AG08395 (cell line): ENCODE results near the gene CACNA1D.
"Not testable (repeated sequence)": the region's sequence is repeated elsewhere in the genome, so short reads cannot be mapped to it uniquely, and the experiment has no call there.

Experiments used
- DNase-seq: peaks from one replicate; pipeline ENCODE4 v3.0.0; 2012; ENCODE audit warnings: mixed read lengths, low spot score

CACNA1D gene

DNA sequence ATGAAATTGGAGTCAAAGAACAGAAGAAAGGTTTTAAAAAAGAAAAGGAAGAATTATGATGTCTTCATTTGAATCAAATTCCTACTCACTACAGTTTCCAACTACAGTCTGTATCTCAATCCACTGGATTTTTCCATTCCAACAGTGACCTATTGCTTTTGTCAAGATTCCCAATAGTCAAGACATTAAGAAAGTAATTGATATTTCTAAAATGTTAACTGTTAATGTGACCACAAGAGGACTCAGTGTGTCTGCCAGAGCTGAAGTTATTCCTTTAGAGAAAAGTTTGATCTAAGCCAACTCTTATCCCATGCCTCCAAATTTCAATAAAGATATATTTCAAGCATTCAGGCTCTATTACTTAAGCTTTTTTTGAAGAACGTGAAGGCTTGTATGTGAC, 163.2 kb downstream of the CACNA1D start:
- DNase-seq, result no peak

DNA sequence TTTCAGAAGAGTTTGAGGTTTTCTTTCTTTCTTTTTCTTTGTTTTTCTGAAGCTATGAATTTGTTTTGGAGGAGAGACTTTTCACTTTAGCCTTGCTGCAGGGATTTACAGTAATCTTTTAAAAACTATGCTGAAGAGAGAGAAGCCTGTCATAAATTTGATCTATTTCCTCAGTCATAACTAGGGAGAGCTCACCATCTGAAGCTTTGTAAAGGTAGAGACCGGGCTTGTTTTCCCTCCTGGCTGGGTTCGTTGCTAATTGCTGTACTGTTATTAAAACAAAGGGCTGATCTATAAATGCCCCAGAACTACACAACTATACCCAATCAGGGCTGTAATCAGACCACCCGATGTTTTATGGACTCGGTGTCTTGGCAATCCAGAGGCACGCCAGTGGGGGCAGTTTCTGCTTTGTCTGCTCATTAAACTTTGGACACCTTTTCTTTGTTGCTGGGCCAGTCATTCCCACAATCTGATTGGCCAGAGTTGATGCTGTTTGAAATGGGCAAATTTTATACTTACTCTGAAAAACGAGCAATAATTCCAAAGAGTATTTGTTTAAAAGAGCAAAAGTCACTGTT, 164.3 kb downstream of the CACNA1D start:
- no peak for DNase-seq

DNA sequence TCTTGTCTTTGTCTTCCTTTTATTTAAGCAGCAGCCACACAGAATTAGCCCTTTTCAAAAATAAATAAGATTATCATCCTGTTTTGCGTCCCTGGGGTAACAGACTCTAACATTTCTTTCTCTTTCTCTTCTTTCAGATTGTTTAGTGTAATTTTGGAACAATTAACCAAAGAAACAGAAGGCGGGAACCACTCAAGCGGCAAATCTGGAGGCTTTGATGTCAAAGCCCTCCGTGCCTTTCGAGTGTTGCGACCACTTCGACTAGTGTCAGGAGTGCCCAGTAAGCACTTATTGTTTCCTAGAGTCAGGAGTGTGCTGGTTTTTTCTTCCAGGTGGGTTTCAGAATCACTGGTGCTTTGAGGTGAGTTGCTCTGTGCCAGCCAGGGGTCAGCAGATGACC, 165.6 kb downstream of the CACNA1D start:
- DNase-seq, result no peak

DNA sequence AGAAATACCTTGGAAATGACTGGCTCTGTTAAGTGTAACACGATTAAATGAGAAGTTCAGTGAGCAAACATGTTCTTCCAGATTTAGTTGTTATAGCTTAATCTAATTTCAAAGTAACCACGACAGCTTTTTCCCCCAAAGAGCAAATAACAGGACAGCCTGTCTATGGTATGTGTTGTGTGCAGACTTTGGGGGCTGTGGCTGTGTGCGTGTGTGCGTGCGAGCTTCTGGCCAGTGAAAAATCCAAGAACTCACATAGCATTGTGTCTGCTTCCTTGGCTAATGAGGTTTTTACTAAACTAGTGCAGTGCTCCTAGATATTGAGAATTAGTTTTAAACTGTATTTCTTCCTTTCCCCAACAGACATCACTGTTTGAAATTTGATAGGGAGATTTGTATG, 167.1 kb downstream of the CACNA1D start:
- no peak for DNase-seq

DNA sequence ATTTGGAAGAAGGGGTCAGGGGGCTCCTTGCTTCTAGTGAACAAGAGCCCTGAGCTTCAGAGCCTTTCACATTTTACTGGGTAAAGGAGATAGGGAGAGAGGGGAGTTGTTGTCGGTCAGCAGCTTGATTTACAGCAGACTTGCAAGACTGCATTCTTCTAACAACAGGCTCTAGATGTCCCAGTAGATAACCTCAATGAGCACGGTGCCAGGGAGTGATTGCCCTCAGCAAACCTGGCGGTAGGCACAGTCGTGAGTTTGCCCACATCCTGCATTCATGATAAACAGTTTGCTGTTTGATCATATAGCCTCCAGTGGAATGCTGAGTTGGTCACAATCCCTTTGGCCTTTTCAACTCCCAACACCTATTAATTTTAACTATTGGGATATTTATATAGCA, 170.4 kb downstream of the CACNA1D start:
- not testable (repeated sequence) for DNase-seq

DNA sequence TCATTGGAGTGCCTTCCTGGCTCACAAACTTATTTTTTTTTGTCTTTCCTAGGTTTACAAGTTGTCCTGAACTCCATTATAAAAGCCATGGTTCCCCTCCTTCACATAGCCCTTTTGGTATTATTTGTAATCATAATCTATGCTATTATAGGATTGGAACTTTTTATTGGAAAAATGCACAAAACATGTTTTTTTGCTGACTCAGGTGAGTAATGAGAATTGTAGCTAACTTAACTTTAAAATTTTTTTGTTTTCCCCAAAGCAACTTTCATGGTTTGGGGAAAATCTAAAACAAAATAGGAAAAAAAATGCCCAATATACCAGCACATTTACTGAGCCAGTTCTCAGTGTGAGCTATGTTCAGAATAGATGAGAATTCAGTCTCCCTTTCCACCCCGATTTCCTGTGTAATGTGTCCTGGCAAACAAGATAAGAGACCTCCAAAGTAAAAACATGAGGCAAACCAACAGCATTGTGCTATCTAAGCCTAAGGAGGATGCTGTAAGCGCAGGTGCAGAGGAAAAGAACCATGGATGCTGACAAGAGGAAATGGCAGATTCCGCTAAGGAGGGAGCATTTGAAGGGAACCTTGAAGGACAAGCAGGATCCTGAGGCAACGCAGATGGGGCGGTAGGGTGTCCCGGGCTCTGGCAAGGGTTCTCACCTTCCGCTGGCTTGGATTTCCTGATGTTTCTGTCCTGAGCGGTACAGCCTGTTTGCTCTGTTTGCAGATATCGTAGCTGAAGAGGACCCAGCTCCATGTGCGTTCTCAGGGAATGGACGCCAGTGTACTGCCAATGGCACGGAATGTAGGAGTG, 171.4 kb downstream of the CACNA1D start:
- DNase-seq, result no peak

DNA sequence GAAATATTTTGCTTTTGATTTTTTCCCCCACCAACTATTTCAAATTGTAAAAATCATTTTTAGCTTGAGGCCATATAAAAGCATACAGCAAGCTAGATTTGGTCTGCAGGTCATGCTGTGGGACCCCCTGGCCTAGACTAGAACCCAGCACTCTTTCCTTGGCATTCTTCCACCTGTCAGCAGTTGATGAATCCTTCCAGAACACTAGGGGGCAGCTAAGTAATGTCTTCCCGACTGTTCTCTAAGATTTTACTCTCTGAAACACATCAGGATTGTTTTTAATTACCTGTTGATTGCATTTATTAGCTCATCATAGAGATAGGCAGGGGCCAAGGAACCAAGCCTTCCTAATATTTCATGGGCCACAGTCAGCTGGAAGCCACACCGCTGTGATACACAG, 174.5 kb downstream of the CACNA1D start:
- DNase-seq, result peak; percentile 21

DNA sequence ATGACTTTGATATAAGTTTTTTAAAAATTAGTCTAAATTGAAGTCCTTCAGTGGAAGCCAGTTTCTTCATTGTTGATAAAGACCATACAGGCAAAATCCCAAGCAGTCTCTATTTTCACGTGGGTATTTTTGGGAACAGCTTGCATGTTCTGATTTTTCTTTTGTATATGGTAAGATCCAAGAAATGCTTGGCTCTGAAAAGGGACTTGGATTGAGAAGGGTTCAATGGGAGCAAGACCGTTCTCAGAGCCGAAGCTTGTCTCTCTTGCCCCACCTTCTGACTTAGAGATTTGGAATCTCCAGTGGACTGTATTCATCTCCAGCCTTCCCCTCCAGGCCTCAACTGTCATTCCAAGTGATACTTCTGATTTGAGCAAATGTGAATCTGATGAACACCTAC, 176.3 kb downstream of the CACNA1D start:
- DNase-seq, result no peak

DNA sequence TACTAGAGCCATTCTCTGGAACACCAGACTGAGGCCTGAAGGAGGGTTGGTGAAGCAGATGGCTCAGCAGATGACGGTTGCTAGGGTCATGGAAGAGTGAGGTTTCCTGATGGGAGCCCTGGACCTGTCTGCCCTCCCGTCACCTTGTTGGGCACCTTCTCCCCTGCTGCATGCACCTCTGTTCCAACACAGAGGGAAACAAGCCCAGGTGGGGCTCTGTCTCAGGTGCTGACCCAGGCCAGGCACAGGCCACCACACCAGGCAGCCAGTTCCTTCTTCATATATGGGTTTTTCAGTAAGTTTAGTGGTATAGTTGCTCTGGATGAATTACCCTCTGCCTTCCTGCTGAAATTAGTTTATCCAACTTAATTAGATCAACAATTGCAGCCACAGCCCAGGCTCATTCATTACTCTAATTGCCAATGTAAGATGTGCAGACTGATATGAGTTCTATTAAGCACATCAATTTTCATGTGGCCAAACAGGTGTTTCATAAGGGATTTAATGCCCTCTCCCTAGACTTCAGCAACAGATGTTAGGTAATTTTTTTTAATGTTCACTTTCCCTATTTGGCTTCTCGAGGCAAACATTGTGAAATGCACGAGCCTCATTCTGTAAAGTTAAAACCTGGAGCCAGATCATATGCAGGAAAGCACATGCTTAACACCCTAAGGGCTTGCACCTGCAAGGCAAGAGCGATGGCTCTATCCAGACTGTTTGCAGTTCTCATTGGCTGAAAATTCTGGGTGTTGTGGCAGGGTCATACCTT, 177.0 kb downstream of the CACNA1D start:
- DNase-seq, result no peak

DNA sequence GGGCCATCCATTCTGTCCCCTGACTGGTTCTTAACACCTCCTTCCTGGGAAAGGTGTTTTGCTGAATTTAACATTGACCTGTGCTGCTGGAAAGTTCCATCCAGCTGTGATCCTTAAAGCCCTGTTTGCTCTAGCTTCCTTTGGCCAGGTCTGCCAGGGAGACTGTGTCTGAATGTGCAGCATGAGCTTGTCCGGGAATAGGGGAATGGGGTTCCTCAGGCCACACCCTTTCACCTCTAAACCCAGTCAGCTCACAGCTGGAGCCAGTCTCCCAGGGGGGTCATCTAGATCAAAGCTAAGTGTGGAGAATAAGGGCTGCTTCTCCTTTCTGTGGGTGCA, 177.5 kb downstream of the CACNA1D start:
- no peak for DNase-seq

DNA sequence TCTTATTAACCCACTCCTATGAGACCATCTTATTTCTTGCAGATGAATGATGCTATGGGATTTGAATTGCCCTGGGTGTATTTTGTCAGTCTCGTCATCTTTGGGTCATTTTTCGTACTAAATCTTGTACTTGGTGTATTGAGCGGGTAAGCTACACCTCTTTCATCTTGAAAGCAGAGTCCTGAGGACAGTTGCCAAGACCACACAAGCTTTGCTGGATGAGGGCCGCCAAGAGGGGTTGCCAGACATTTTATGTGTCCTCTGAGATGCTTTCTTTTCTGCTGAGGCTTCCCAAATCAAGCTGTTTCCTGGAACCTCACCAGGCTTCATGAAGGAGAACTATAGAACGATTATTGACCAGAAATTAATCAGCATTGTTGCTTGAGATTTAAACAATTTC, 178.6 kb downstream of the CACNA1D start:
- no peak for DNase-seq

DNA sequence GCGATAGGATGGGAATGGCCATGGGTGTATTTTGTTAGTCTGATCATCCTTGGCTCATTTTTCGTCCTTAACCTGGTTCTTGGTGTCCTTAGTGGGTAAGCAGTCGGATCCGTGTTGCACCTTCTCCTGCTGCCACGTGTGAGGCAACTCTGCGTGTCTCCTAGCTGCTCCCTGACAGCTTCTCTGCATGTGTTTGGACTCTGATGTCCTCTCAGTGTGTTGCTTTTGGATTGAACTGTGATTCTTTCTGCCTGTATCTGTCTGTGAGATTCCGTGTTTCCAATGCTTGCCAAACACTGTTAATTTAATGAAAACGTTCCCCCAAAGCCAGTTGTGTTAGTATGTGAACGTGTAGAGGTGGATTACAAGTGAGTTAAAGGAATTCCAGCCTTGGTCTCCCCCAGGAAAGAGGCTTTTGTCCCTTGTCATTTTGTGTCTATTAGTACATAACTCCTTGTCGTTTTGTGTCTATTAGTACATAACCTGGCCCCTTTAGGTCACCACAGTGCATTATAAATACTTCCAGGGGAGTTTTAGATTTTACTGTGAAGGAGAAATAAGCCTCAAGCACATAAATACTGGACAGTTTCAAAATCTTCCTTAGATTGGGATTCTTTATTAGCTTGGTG, 179.4 kb downstream of the CACNA1D start:
- DNase-seq, result no peak

DNA sequence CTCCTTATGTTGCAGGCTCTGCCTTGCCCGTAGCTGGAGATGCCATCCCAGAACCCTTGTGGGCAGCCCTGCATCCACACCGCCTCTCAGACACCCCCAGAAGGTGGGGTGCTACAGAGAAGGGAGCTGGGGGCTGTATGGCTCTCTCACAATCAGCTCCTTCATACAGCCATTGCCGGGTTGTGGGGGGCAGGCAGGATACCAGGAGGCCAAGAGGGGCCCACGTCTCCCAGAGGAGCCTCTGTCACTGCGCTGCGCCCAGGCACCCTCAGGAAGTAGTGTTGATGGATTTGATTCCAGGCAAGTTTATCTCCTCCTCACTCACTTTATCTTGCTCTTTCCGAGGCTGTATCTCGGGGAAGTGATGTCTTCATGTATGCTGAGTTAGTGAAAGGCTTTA, 180.2 kb downstream of the CACNA1D start:
- no peak for DNase-seq

DNA sequence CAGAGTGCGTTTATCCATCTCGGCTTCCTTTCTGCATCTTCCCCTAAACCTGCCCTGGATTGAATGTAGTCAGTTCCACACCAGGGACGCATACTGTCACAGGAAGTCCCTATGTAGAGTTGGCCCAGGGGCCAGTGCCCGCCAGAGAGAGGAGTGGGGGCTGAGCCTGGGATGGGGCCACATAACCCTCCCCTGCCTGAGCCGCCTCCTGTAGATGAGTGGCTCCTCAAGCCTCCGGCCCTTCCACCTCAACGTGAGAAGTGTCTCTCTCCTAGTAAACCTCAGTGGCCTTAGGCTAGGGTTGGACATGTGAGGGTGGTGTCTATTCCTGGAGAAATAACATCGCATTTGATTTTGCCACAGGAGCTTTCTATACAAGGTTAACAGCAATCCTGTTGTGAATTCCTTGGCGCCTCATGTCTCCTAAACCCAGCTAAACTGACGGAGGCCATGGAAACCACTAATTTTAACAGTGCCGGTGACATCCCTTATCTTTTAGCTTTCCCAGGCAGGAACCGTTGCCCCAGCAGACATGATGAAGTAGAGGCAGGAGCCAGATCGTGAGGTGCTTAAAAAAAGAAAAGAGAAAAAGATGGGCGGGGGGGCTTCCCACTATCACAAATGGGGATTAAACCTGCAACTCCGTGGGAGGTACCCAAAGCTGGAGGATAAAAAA, 180.7 kb downstream of the CACNA1D start:
- no peak for DNase-seq

DNA sequence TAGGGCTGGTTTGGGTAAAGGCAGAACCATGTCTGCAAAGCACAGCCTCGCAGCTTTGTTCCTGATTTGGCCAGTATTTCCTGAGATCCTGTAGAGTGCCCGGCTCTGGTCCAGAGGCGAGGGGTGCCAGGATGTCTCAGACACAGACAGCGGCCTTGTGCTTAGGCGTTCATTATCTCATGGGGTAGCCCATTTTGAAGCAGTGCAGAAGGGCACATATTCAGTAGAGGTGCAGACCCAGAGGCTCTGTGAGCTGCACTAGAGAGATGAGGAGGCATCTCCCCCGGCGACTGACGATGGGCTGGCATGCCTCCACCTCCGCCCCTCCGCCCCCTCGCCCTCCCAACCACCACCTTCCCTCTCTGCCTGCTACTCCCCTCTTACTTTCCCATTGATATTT, 181.5 kb downstream of the CACNA1D start:
- DNase-seq, result no peak

DNA sequence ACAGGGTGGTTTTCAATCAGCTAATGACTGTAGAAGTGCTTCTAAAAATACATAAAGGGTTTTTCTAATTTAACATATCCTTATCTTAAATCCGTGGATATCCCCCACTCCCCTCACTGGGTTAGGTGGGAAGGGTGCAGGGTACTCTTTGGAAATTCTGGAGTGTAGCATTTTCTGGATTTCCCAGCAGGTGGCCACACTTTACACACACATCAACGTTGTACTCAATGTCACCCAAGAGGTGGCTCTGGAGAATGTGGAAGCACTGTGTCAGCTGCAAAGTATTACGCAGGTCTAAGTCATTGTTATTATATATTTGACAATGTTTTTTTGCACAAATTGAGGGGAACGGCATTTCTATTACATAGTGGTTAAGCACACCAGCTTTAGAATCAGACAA, 183.0 kb downstream of the CACNA1D start:
- peak; percentile 20 for DNase-seq

DNA sequence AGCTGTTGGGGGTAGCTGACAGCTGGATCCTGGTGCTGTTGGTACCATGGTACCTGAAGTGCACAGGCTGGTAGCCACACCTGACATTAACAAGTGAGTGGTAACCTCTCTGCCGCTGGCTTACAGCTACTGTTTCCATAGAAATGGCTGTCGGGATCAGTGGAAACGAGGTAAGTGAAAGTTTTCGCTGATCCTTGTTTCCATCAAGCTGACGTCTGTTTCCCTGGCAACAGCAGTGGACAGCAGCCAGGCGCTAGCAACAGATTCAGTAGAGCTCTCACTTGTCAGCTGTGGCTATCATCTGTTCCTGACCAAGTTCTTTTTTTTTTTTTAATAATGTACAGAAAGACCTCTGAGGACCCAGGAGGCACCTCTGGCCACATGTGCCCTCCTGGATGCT, 185.6 kb downstream of the CACNA1D start:
- DNase-seq, result no peak

DNA sequence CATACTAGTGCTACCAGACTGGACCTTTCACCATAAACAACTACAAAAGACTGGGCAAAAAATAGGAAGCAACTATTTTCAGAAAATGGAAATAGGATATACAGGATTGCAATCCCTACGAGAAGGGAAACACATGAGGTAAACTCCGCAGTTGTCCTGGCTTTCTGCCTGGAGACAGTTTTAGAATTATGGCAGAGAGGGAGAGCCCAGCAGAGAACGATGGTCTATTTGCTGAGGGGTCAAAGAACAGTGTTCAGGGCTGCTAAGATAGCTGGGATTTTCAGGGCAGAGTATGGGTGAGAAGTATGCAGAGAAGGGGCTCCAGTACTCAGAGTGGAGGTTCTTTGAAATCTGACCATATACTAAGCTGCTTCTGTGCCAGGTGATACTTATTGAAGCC, 188.4 kb downstream of the CACNA1D start:
- no peak for DNase-seq

DNA sequence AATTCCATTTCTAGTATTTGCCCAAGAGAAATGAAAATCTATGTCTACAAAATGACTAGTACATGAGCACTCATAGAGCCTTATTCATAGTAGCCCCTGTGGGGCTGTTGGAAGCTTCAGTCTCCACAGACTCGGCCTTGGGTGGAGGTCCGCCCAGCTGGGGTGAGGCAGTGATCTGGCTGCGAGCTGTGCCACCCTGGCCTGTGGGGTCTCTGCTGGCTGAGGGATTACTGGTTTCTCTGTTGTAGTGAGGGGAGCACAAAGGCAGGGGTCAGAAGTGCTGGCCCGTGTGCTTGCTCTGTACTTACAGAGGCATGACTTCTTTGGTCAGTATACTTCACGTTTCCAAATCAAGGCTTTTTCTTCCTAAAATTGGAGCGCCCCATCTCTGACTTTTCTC, 193.7 kb downstream of the CACNA1D start:
- no peak for DNase-seq

DNA sequence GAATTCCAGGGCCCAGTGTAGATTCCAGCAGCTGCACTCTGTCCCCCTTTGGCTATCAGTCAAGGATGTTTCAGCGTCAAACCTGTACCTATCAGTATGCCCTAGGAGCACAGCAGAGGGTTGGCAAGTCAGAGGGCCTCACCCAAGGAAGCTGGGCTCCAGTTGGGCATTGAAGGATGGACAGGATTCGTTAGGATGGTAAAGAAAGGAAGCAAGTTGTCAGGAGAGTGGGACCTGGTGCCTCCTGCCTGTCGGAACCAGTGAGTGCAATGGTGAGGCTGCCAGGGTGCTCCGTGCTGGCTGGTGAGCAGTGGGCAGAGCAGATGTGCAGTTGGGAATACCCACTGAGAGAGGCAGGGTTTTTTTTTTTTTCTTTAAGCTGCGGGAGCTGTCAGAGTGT, 194.6 kb downstream of the CACNA1D start:
- DNase-seq, result no peak

DNA sequence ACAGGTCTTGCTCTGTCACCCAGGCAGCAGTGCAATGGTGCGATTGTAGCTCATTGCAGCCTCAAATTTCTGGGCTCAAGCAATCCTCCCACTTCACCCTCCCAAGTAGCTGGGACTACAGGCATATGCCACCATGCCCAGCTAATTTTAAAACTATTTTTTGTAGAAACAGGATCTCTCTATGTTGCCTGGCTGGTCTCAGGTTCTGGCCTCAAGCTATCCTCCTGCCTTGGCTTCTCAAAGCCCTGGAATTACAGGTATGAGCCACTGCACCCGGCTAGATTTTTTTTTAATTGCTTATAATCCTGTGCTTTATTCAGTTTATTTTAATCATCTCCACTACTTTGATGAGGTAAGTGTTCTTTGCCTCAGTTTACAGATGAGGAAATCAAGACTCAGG, 195.3 kb downstream of the CACNA1D start:
- DNase-seq, result no peak

DNA sequence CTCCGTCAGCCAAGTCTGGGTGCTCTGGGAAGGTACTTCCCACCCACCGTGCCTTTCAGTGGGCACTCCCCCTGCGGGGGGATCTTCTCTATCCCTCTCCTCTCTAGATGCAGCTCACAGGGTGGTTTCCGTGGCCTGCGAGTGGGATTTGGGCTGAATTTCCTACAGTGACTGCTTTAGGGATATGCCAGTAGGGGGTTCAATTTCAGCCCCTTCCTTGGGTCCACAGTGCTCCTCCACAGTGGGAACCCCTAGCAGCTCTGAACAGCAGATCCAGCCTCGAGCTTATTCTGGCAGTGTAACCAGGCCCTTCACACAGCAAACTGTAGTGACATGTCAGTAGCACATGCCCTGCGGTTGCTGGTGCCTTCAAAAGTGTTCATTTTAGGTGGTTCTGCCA, 196.1 kb downstream of the CACNA1D start:
- no peak for DNase-seq
